Measurements from ENCODE around the gene ANXA2R.
A peak's percentile ranks its signal among the peaks of the same experiment; 100 is the strongest.
"Not testable (repeated sequence)": the region's sequence is repeated elsewhere in the genome, so short reads cannot be mapped to it uniquely, and the experiment has no call there.

Gene ANXA2R

DNA sequence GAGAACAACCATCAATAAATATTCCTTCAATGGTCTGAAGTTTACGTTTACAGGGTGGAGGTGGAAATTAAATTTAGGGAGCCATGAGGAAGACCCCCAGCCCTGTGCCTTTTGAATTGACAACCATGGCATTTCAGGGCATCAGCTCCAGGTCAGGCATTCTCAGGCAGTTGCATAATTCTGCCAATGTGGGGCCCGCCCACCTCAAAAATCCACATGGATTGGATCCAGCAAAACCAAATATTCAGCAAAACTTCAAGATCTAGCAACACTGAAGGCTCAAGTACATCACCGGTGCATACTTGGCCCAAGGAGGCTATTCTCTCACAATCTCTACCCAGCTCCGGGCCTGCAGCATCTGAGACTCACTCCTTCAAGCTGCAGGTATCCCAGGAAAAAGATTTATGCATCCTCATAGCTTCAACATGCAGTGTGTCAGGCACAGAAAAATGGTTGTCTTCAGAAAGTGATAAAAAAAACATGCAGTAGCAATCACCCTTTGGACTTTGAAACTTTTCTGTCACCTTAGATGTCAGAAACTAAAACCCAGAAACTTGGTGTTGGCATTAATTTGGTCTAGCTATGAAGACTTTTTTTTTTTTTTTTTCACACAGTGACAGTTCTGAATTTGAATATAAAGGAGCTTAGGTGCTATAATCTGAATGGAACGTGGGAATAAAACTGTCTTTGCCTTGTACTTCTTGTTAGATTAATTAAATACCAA, 21.4 kb upstream of the ANXA2R start:
- no peak for DNase-seq (ENCODE audit: extremely low read depth in 1 of 2, low read depth in 1 of 2)

DNA sequence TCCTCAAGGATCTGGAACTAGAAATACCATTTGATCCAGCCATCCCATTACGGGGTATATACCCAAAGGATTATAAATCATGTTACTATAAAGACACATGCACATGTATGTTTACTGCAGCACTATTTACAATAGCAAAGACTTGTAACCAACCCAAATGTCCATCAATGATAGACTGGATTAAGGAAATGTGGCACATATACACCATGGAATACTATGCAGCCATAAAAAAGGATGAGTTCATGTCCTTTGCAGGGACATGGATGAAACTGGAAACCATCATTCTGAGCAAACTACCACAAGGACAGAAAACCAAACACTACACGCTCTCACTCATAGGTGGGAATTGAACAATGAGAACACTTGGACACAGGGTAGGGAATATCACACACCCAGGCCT, 19.9 kb upstream of the ANXA2R start:
- DNase-seq (ENCODE audit: extremely low read depth in 1 of 2, low read depth in 1 of 2) = not testable (repeated sequence)

GRCh38 chr5:43055098-43055497, 15.0 kb upstream of the ANXA2R start:
- DNase-seq (ENCODE audit: extremely low read depth in 1 of 2, low read depth in 1 of 2) = not testable (repeated sequence)

- no peak for DNase-seq (ENCODE audit: extremely low read depth in 1 of 2, low read depth in 1 of 2)
Observed at GRCh38 chr5:43051684-43052083, 11.6 kb upstream of the ANXA2R start.

DNA sequence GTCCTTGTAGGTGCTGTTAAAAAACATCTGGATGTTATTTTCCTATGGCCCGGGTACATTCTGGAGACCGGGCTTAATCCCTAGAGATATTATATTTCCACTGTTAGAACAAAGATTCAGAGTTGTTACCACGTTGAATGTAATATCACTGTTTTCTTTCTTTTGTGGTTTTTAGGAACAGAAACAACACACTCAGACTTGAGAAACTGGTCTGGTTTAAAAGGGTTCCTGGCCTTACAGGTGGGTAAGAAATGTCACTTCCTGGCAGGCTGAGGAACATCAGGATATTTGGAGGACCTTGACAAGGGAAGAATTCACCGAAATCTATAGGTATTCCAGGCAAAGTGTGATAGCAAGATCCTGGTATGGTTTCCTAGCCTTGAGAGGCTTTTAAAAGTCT, 10.3 kb upstream of the ANXA2R start:
- DNase-seq (ENCODE audit: extremely low read depth in 1 of 2, low read depth in 1 of 2) = no peak

GRCh38 chr5:43049236-43049635, 9.1 kb upstream of the ANXA2R start:
- DNase-seq (ENCODE audit: extremely low read depth in 1 of 2, low read depth in 1 of 2) = no peak

- no peak for DNase-seq (ENCODE audit: extremely low read depth in 1 of 2, low read depth in 1 of 2)
Observed at GRCh38 chr5:43046474-43046873, 6.4 kb upstream of the ANXA2R start.

DNA sequence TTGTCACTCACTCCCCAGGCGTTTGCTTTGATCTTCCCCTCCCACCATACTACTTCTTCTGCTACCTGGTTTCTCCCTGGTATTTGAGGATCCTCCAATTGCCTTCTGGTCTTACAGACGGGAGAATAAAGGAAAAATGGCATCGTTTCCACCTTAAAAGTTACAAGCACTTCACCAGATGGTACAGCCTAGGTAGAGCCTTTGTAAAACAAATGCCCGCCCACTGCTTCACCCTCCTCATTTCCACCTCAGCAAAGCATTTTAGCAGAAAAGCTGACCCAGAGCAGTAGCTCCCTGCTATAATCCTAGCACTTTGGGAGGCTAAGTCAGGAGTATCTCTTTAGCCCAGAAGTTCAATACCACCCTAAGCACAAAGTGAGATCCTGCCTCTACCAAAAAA, 5.1 kb upstream of the ANXA2R start:
- DNase-seq (ENCODE audit: extremely low read depth in 1 of 2, low read depth in 1 of 2) = no peak

DNA sequence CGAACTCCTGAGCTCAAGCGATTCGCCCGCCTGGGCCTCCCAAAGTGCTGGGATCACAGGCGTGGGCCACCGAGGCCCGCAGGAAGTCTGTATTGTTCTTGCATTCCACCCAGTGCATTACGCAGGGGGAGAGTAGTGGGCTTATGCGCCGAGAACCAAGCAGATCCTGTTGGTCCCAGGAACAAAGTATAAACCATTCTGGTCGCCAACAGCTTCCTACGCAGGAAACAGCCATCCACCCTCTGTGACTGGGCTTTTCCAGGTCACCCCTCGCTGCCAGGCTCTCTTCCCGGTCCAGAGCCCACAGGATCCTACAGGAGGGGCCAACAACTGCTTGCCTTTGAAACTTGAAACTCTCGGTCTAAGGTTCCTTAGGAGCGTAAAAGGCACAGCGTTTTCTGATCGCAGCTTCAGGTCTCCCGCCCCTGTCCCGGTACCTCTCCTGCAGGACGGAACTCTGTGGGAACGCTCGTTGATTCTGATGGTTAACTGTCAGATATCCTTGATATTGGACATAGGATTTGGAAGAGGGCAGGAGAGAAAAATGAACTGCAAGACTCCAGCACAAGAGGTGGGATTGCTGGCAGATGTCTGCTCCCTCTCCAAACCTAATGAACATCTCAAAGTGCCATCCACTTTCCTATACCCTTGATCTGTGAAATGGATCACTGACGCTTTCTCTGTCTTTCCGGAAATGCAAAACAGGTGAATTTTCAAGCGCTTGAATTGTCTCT, 4.2 kb upstream of the ANXA2R start:
- no peak for DNase-seq (ENCODE audit: extremely low read depth in 1 of 2, low read depth in 1 of 2)

DNA sequence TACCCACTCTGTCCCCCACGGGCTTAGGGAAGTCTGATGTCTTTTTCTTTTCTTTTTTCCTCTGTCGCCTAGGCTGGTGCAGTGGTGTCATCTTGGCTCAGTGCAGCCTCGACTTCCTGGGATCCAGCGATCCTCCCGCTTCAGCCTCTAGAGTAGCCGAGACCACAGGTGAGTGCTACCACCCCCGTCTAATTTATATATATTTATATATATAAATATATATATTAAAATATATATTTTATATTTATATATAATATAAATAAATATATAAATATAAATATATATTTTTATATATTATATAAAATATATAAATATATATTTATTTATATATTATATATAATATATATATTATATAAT, 3.3 kb upstream of the ANXA2R start:
- no peak for DNase-seq (ENCODE audit: extremely low read depth in 1 of 2, low read depth in 1 of 2)

- DNase-seq (ENCODE audit: extremely low read depth in 1 of 2, low read depth in 1 of 2) = no peak
Observed at GRCh38 chr5:43042626-43043399, 2.7 kb upstream of the ANXA2R start.

DNA sequence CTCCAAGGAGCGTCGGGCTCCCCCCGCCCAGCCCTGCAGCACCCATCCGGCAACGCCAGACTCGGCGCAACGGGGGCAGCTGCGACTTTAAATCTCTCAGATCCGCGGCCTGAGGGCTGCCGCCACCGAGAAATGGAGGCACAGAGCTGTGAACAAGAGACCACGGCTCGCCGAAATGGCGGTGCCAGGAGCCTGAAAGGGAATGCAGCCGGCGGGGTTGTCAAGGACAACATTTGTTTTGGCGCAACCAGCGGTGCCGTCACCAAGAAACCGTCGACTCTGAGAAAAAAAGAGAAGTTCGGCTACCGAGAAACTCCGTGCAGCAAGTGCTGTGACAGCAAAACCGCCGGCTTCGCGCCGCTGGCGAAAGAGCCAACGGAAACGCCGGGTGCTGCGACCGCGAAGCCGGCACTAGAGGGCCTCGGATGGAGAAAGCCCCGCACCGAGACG, 2.1 kb upstream of the ANXA2R start:
- peak; percentile 69 to 72 for DNase-seq (ENCODE audit: extremely low read depth in 1 of 2, low read depth in 1 of 2)

DNA sequence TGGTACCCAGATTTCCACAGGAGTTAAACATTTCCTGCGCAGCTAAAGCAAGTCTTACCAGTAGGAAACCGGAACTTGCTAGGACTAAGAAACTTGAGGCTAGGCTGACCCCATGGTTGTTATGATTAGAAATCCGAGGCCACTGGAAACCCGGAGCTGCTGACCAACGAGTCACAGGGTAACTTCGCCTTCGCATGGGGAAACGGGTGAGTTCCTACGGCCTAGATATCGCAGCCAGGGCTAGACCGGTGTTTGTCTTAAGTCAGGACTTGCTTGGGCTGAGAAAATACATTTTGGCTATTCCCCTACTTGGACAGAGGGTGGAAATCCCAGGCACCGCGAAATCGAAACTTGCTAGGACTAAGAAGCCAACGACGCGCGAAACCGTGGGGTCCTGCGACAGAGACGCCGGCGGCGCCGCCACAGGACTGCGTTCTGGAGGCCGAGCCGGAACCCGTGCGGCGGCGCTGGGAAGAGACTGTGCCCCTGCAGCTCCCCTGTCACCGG, 1.6 kb upstream of the ANXA2R start:
- peak in 1 of 2 donors; percentile 56 for DNase-seq (ENCODE audit: extremely low read depth in 1 of 2, low read depth in 1 of 2)

GRCh38 chr5:43041110-43041668, 1.1 kb upstream of the ANXA2R start:
- DNase-seq (ENCODE audit: extremely low read depth in 1 of 2, low read depth in 1 of 2) = no peak

GRCh38 chr5:43039471-43040286, 440 bp downstream of the ANXA2R start:
- no peak for DNase-seq (ENCODE audit: extremely low read depth in 1 of 2, low read depth in 1 of 2)

DNA sequence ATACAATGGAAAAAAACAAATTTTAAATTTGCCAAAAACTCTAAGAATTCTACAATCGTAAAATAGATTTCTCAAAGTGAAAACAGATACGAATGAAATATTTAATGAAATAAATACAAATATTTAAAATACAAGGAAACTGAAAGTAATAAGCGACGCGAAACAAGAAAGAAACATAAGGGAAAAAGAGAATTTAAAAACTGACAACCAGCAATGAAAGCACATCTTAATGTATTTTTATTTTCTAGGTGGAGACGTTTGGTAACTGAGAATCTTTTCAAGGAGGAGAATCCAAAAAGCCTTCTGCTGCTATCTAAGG, 1.0 kb downstream of the ANXA2R start:
- DNase-seq (ENCODE audit: extremely low read depth in 1 of 2, low read depth in 1 of 2) = no peak

- no peak for DNase-seq (ENCODE audit: extremely low read depth in 1 of 2, low read depth in 1 of 2)
Observed at GRCh38 chr5:43038496-43038989, 1.6 kb downstream of the ANXA2R start.

DNA sequence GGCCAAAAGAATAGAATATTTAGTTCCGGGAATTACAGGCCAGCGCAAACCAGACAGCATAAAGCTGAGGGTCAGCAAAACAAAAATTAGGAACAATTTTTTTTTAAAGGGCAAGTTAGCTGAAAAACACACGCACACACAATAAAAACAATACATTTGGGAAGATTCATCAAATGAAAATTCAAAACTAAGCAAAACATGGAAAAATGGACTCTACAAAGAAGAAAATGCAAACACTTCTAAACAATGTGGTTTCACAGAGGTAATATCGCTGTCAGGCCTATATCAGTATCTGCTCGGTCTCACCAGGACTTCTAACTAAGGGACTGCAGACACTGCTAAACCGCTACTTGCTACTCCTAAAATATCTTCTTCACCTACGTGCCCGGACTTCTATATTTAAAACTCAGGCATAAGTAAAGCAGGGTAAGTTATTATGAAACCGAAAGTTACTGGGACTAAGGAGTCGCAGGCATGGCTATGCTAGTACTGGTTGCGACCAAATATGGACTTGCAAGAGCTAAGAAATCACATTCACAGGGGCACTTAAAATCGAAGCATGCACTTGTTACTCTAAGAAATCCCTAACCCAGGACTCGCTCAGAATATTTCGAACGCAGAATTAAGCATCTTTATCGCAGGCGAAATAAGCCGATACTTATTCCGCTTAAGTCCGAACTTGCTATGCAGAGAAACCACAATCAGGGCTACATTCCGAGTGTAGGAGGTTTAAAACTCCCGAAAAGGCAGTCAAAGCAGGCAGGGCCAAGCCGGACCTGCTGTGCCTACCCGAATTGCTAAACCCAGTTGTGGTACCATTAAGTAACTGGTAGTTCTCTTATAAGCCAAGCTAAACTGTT, 2.3 kb downstream of the ANXA2R start:
- DNase-seq (ENCODE audit: extremely low read depth in 1 of 2, low read depth in 1 of 2) = no peak

DNA sequence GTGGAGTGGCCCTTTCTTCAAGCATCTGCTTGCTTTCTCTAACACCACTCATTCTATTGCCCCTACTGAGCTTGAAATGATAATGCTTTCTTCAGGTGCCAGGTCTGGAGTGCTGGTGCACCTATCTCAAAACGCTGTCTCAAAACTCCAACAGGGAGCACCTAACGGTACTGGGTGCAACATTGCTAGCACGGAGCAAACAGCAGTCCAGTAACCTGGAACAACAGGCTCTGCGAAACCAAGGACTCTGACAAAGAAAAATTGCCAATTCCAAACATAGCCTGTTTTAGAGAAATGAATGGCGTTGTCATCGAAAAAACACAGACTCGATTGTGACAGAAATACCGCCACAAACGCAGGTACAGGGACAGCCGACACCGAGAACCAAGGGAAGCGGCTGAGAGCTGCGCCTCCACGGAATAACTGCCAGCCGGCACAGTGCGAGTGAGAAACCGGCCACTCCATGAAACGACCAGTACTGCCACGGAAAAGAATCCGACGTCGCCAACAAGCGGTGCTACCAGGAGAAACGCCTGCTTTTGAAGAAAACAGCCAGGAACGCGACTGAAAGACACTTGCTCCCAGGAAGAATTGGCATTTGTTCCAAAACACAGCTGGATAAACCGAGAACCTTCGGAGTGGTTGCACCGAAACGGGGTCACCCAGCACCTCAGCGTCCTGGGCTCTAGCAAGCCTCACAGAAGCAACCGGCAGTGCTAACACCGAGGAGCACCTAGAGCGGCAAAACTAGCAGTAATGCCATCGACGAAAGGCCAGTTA, 3.1 kb downstream of the ANXA2R start:
- no peak for DNase-seq (ENCODE audit: extremely low read depth in 1 of 2, low read depth in 1 of 2)

Data from activated CD8-positive, alpha-beta memory T cell treated with anti-CD3 and anti-CD28 coated beads for 1 hour (primary cell).